Measurements from ENCODE around the gene MOV10L1. TPM values are rescaled to one million over a fixed set of nuclear protein-coding genes. Genes with fewer than 3 reads are reported as not detected.

MOV10L1 gene
- total and polyA plus RNA-seq, 5 donors from 2014 or later, result not detected

GRCh38 chr22:50061141-50061823 is 28.5 kb upstream of the MOV10L1 start:
- Mint-ChIP-seq H3K9me3 (peaks cover 0 to 1% (median 0%) of the 10 kb centered on the region in 7 donors), H3K27me3 (peaks cover 20% of the 10 kb centered on the region), H3K36me3 (no peaks in the 10 kb centered on the region), H3K27ac (no peak overlapping the region), H3K4me1 (peaks cover 0 to 2% (median 0%) of the 10 kb centered on the region in 4 donors), H3K4me3 (no peak overlapping the region)
- no peak overlapping the region for H3K27ac ChIP-seq (ENCODE audit: insufficient read depth, low read length, poor library complexity, severe bottlenecking)
- no peaks in the 10 kb centered on the region for H3K36me3 ChIP-seq (ENCODE audit: control insufficient read depth, insufficient read depth, low read length)
- H3K27me3 ChIP-seq (ENCODE audit: control insufficient read depth, insufficient read depth, low read length), result no peaks in the 10 kb centered on the region
- DNase-seq, result no peak
- no peaks in the 10 kb centered on the region for H3K9me3 ChIP-seq (ENCODE audit: control insufficient read depth in 2 of 2, low read length in 2 of 2)
- no peaks in the 10 kb centered on the region for H3K4me1 ChIP-seq (ENCODE audit: control insufficient read depth, insufficient read depth, low read length, poor library complexity, severe bottlenecking)
- H3K4me3 ChIP-seq (ENCODE audit: low read depth, low read length), result no peak overlapping the region
- ATAC-seq (ENCODE audit: low read depth in 2 of 2), result no peak

- H3K4me1 Mint-ChIP-seq, result peaks cover 0 to 2% (median 0%) of the 10 kb centered on the region in 4 donors
- no peaks in the 10 kb centered on the region for H3K27me3 ChIP-seq (ENCODE audit: control insufficient read depth, insufficient read depth, low read length)
- DNase-seq (no peak), ATAC-seq (ENCODE audit: low read depth in 2 of 2) (no peak)
- no peak overlapping the region for H3K27ac Mint-ChIP-seq
- no peak overlapping the region for H3K27ac ChIP-seq (ENCODE audit: insufficient read depth, low read length, poor library complexity, severe bottlenecking)
- H3K9me3 Mint-ChIP-seq, result no peaks in the 10 kb centered on the region
- no peaks in the 10 kb centered on the region for H3K9me3 ChIP-seq (ENCODE audit: control insufficient read depth in 2 of 2, low read length in 2 of 2)
- no peak overlapping the region for H3K4me3 ChIP-seq (ENCODE audit: low read depth, low read length)
- no peaks in the 10 kb centered on the region for H3K4me1 ChIP-seq (ENCODE audit: control insufficient read depth, insufficient read depth, low read length, poor library complexity, severe bottlenecking)
- H3K36me3 ChIP-seq (ENCODE audit: control insufficient read depth, insufficient read depth, low read length), result no peaks in the 10 kb centered on the region
- no peaks in the 10 kb centered on the region for H3K36me3 Mint-ChIP-seq
- peaks cover 14% of the 10 kb centered on the region for H3K27me3 Mint-ChIP-seq
- H3K4me3 Mint-ChIP-seq, result no peak overlapping the region
These were observed 27.9 kb upstream of the MOV10L1 start for GRCh38 chr22:50061824-50062355.

- no peak for ATAC-seq (ENCODE audit: low read depth in 2 of 2)
- H3K9me3 Mint-ChIP-seq, result no peaks in the 10 kb centered on the region
- Histone ChIP-seq H3K9me3 (ENCODE audit: control insufficient read depth in 2 of 2, low read length in 2 of 2) (no peaks in the 10 kb centered on the region), H3K27ac (ENCODE audit: insufficient read depth, low read length, poor library complexity, severe bottlenecking) (no peak overlapping the region), H3K4me1 (ENCODE audit: control insufficient read depth, insufficient read depth, low read length, poor library complexity, severe bottlenecking) (no peaks in the 10 kb centered on the region), H3K4me3 (ENCODE audit: low read depth, low read length) (no peak overlapping the region), H3K36me3 (ENCODE audit: control insufficient read depth, insufficient read depth, low read length) (no peaks in the 10 kb centered on the region), H3K27me3 (ENCODE audit: control insufficient read depth, insufficient read depth, low read length) (no peaks in the 10 kb centered on the region)
- no peak overlapping the region for H3K4me3 Mint-ChIP-seq
- DNase-seq, result no peak
- H3K36me3 Mint-ChIP-seq, result no peaks in the 10 kb centered on the region
- H3K4me1 Mint-ChIP-seq, result peaks cover 0 to 2% (median 0%) of the 10 kb centered on the region in 4 donors
- H3K27ac Mint-ChIP-seq, result no peak overlapping the region
- peaks cover 14% of the 10 kb centered on the region for H3K27me3 Mint-ChIP-seq
These were observed 27.2 kb upstream of the MOV10L1 start for GRCh38 chr22:50062509-50063135.

DNA sequence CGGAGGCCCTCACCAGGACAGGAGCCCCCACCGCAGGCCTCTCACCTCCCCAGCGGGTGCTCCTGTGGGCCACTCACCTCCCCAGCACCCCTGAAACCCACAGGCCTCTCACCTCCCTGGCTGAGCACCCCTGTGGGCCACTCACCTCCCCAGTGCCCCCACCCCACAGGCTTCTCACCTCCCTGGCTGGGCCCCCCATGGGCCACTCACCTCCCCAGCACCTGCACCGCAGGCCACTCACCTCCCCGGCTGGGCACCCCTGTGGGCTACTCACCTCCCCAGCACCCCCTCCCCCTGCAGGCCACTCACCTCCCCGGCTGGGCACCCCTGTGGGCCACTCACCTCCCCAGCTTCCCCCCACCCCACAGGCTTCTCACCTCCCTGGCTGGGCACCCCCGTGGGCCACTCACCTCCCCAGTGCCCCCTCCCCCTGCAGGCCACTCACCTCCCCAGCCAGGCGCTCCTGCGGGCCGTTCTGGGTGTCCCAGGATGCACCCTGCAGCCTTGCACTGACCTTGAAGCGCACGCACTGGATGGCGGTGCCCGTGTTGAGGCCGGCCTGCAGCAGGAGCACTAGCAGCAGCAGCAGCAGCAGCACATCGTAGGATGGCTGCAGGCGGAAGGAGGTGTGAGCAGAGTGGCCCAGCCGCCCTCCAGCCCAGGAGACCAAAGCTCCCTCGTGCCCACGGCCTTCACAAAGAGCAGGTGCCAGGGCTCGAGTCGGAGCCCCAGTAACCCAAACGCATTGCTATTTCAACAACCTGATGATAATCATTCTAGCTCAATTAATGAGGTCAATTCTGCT is 26.0 kb upstream of the MOV10L1 start:
- no peak for ATAC-seq (ENCODE audit: low read depth in 2 of 2)
- DNase-seq, result no peak
- no peak overlapping the region for H3K4me3 ChIP-seq (ENCODE audit: low read depth, low read length)
- no peaks in the 10 kb centered on the region for H3K9me3 ChIP-seq (ENCODE audit: control insufficient read depth in 2 of 2, low read length in 2 of 2)
- no peaks in the 10 kb centered on the region for H3K4me1 ChIP-seq (ENCODE audit: control insufficient read depth, insufficient read depth, low read length, poor library complexity, severe bottlenecking)
- H3K27ac ChIP-seq (ENCODE audit: insufficient read depth, low read length, poor library complexity, severe bottlenecking), result no peak overlapping the region
- H3K36me3 ChIP-seq (ENCODE audit: control insufficient read depth, insufficient read depth, low read length), result no peaks in the 10 kb centered on the region
- H3K27me3 ChIP-seq (ENCODE audit: control insufficient read depth, insufficient read depth, low read length), result no peaks in the 10 kb centered on the region
- H3K27me3 Mint-ChIP-seq, result peaks cover 14% of the 10 kb centered on the region
- no peak overlapping the region for H3K4me3 Mint-ChIP-seq
- H3K27ac Mint-ChIP-seq, result no peak overlapping the region
- no peaks in the 10 kb centered on the region for H3K36me3 Mint-ChIP-seq
- H3K9me3 Mint-ChIP-seq, result no peaks in the 10 kb centered on the region
- no peaks in the 10 kb centered on the region for H3K4me1 Mint-ChIP-seq

- Histone ChIP-seq H3K4me3 (ENCODE audit: low read depth, low read length) (no peak overlapping the region), H3K4me1 (ENCODE audit: control insufficient read depth, insufficient read depth, low read length, poor library complexity, severe bottlenecking) (no peaks in the 10 kb centered on the region), H3K27me3 (ENCODE audit: control insufficient read depth, insufficient read depth, low read length) (no peaks in the 10 kb centered on the region), H3K9me3 (ENCODE audit: control insufficient read depth in 2 of 2, low read length in 2 of 2) (no peaks in the 10 kb centered on the region), H3K27ac (ENCODE audit: insufficient read depth, low read length, poor library complexity, severe bottlenecking) (no peak overlapping the region), H3K36me3 (ENCODE audit: control insufficient read depth, insufficient read depth, low read length) (no peaks in the 10 kb centered on the region)
- Mint-ChIP-seq H3K4me3 (no peak overlapping the region), H3K27me3 (peaks cover 8% of the 10 kb centered on the region), H3K4me1 (no peaks in the 10 kb centered on the region), H3K27ac (no peak overlapping the region), H3K9me3 (no peaks in the 10 kb centered on the region), H3K36me3 (no peaks in the 10 kb centered on the region)
- no peak for DNase-seq
- no peak for ATAC-seq (ENCODE audit: low read depth in 2 of 2)
These were observed 25.4 kb upstream of the MOV10L1 start for GRCh38 chr22:50064453-50064852.

GRCh38 chr22:50067244-50067643 is 22.6 kb upstream of the MOV10L1 start:
- H3K4me3 ChIP-seq (ENCODE audit: low read depth, low read length), result no peak overlapping the region

DNA sequence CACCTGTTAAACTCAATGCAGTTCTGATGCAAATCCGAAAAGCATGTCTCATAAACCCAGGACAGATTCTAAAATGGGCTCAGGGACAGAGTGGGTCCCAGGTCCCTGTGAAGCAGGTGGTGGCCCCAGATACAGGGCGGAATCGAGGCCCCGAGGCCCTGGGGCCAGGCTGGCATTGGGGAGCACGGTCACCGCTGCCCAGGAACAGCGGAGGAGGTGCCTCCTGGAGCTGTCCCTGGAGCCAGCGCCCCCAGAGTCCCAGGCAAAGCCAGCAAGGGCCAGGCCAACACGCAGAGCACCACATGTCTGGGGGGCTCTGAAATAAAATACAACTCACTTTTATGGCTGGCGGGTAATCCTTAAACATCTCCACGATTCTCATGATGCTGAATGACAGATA is 21.7 kb upstream of the MOV10L1 start:
- Histone ChIP-seq H3K27me3 (ENCODE audit: control insufficient read depth, insufficient read depth, low read length) (no peaks in the 10 kb centered on the region), H3K27ac (ENCODE audit: insufficient read depth, low read length, poor library complexity, severe bottlenecking) (no peak overlapping the region), H3K9me3 (ENCODE audit: control insufficient read depth in 2 of 2, low read length in 2 of 2) (no peaks in the 10 kb centered on the region), H3K36me3 (ENCODE audit: control insufficient read depth, insufficient read depth, low read length) (no peaks in the 10 kb centered on the region), H3K4me3 (ENCODE audit: low read depth, low read length) (no peak overlapping the region), H3K4me1 (ENCODE audit: control insufficient read depth, insufficient read depth, low read length, poor library complexity, severe bottlenecking) (no peaks in the 10 kb centered on the region)
- no peaks in the 10 kb centered on the region for H3K9me3 Mint-ChIP-seq
- ATAC-seq (ENCODE audit: low read depth in 2 of 2) (no peak), DNase-seq (no peak)
- H3K36me3 Mint-ChIP-seq, result no peaks in the 10 kb centered on the region
- H3K4me1 Mint-ChIP-seq, result no peaks in the 10 kb centered on the region
- H3K27me3 Mint-ChIP-seq, result peaks cover 4% of the 10 kb centered on the region
- no peak overlapping the region for H3K27ac Mint-ChIP-seq
- H3K4me3 Mint-ChIP-seq, result no peak overlapping the region

More at GRCh38 chr22:50067244-50067643, 22.6 kb upstream of the MOV10L1 start:
- H3K9me3 ChIP-seq (ENCODE audit: control insufficient read depth in 2 of 2, low read length in 2 of 2), result no peaks in the 10 kb centered on the region
- no peaks in the 10 kb centered on the region for H3K36me3 ChIP-seq (ENCODE audit: control insufficient read depth, insufficient read depth, low read length)
- ATAC-seq (ENCODE audit: low read depth in 2 of 2) (no peak), DNase-seq (no peak)
- H3K4me1 Mint-ChIP-seq, result no peaks in the 10 kb centered on the region
- peaks cover 4% of the 10 kb centered on the region for H3K27me3 Mint-ChIP-seq
- H3K27ac Mint-ChIP-seq, result no peak overlapping the region
- no peak overlapping the region for H3K4me3 Mint-ChIP-seq
- H3K27me3 ChIP-seq (ENCODE audit: control insufficient read depth, insufficient read depth, low read length), result no peaks in the 10 kb centered on the region
- no peaks in the 10 kb centered on the region for H3K4me1 ChIP-seq (ENCODE audit: control insufficient read depth, insufficient read depth, low read length, poor library complexity, severe bottlenecking)
- no peaks in the 10 kb centered on the region for H3K9me3 Mint-ChIP-seq
- H3K36me3 Mint-ChIP-seq, result no peaks in the 10 kb centered on the region
- no peak overlapping the region for H3K27ac ChIP-seq (ENCODE audit: insufficient read depth, low read length, poor library complexity, severe bottlenecking)
